HCT116 (cell line): ENCODE measurements around the gene BATF3. TPM values are rescaled to one million over a fixed set of nuclear protein-coding genes. Genes with fewer than 3 reads are reported as not detected.
A peak's percentile ranks its signal among the peaks of the same experiment; 100 is the strongest.

Experiments
- ATAC-seq: fragments of 200-7000 bp; cut with Tn5 transposase; 2 replicates; pipeline ENCODE4 v1.9.1; 2020; ENCODE audit warnings: mild to moderate bottlenecking, moderate library complexity
- BruUV-seq: library from RNA; stranded (reverse); fragments of 400-500 nt; replicated peaks from 2 replicates; lab custom pipeline; 2021; lab: Mats Ljungman, UMichigan
- CTCF ChIA-PET: fragments of 300-600 bp; sonication (Branson Sonifier 250); formaldehyde crosslinking; loops from one replicate; lab custom pipeline; 2021; ENCODE audit warnings: antibody characterized with exemption; lab: Charles Lee
- POLR2A ChIA-PET: fragments of 300-600, 350-600 bp; sonication (Branson Sonifier 250); formaldehyde crosslinking; loops from one replicate; lab custom pipeline; 2021; ENCODE audit warnings: antibody characterized with exemption; lab: Charles Lee
- RAD21 ChIA-PET, 2 experiments: fragments of 300-600 bp; sonication (Branson Sonifier 250); formaldehyde crosslinking; loops; one replicate each; lab custom pipeline; 2023; ENCODE audit warnings: low total read pairs in 2 of 2; ENCODE audit not compliant: uncharacterized antibody in 2 of 2, unreplicated experiment in 2 of 2, low non-redundant PET in 1 of 2; lab: Charles Lee
- DNase-seq: peaks from one replicate; pipeline ENCODE4 v3.0.0-alpha.2; 2010; ENCODE audit warnings: low read depth, low spot score
- H2AFZ ChIP-seq: fragments of 200-600 bp; shearing (Covaris generic), sonication (generic); 2 replicates; pipeline ENCODE4 v1.6.1; 2017; ENCODE audit warnings: low read depth, mixed run types, mixed read lengths, antibody characterized with exemption, low read length; ENCODE audit not compliant: poor library complexity, severe bottlenecking
- H3K27ac ChIP-seq: 2 replicates; pipeline ENCODE4 v1.5.1; 2012; ENCODE audit warnings: low read depth, low read length
- H3K27me3 ChIP-seq: fragments of 200-600 bp; sonication (generic); 2 replicates; pipeline ENCODE4 v1.6.1; 2016; ENCODE audit warnings: mixed run types, low read length, mixed read lengths; ENCODE audit not compliant: insufficient read depth
- H3K36me3 ChIP-seq, 2 experiments: fragments of 200-500 bp in 1 of 2; fragments of 200-600 bp in 1 of 2; sonication (Bioruptor generic) in 1 of 2; sonication (generic) in 1 of 2; 2 replicates each; pipeline versions ENCODE4 v1.5.1 to v1.6.1; 2014 to 2016; ENCODE audit warnings: low read length in 2 of 2, inconsistent platforms in 1 of 2, mixed read lengths in 1 of 2, mixed run types in 1 of 2; ENCODE audit not compliant: insufficient read depth in 2 of 2, control insufficient read depth in 1 of 2
- H3K4me1 ChIP-seq, 2 experiments: fragments of 200-600 bp in 1 of 2; sonication (generic) in 1 of 2; 2 replicates each; pipeline versions ENCODE4 v1.5.1 to v1.6.1; 2012 to 2017; ENCODE audit warnings: low read length in 2 of 2, inconsistent platforms in 1 of 2, mild to moderate bottlenecking in 1 of 2, mixed read lengths in 1 of 2, mixed run types in 1 of 2, moderate library complexity in 1 of 2; ENCODE audit not compliant: insufficient read depth in 2 of 2, control insufficient read depth in 1 of 2
- H3K4me2 ChIP-seq: fragments of 200-600 bp; sonication (generic); 2 replicates; pipeline ENCODE4 v1.6.1; 2017; ENCODE audit warnings: mixed run types, low read length, mixed read lengths
- H3K4me3 ChIP-seq, 2 experiments: fragments of 200-600 bp in 1 of 2; sonication (generic) in 1 of 2; replicated peaks in 1 of 2; 2 replicates each; pipeline ENCODE4 v1.5.1; 2011 to 2016; ENCODE audit warnings: low read length in 2 of 2, control low read depth in 1 of 2, low read depth in 1 of 2, mild to moderate bottlenecking in 1 of 2, mixed read lengths in 1 of 2, mixed run types in 1 of 2
- H3K79me2 ChIP-seq: fragments of 200-600 bp; sonication (generic); 2 replicates; pipeline ENCODE4 v1.6.1; 2017; ENCODE audit warnings: mild to moderate bottlenecking, mixed run types, low read length, moderate library complexity, mixed read lengths; ENCODE audit not compliant: insufficient read depth
- H3K9ac ChIP-seq: fragments of 200-600 bp; sonication (generic); 2 replicates; pipeline ENCODE4 v1.6.1; 2016; ENCODE audit warnings: low read length, mixed read lengths
- H3K9me2 ChIP-seq: fragments of 200-600 bp; sonication (generic), shearing (Covaris generic); 2 replicates; pipeline ENCODE4 v1.6.1; 2017; ENCODE audit warnings: mixed run types, mild to moderate bottlenecking, moderate library complexity; ENCODE audit not compliant: insufficient read depth
- H3K9me3 ChIP-seq, 2 experiments: fragments of 200-500 bp in 1 of 2; fragments of 200-600 bp in 1 of 2; sonication (Bioruptor generic) in 1 of 2; sonication (generic) in 1 of 2; 2 replicates each; pipeline ENCODE4 v1.6.1; 2014 to 2017; ENCODE audit warnings: low read length in 2 of 2, mixed read lengths in 2 of 2, inconsistent platforms in 1 of 2, low read depth in 1 of 2, mild to moderate bottlenecking in 1 of 2, mixed run types in 1 of 2, moderate library complexity in 1 of 2; ENCODE audit not compliant: control insufficient read depth in 1 of 2, insufficient read depth in 1 of 2
- H4K20me1 ChIP-seq: fragments of 200-600 bp; sonication (generic), shearing (Covaris generic); 2 replicates; pipeline ENCODE4 v1.6.1; 2017; ENCODE audit warnings: mixed run types, mild to moderate bottlenecking, moderate library complexity; ENCODE audit not compliant: insufficient read depth
- ATF3 ChIP-seq: IDR thresholded peaks from 2 replicates; pipeline ENCODE4 v1.6.1; 2012
- CBX3 ChIP-seq: IDR thresholded peaks from 2 replicates; pipeline ENCODE4 v1.6.1; 2012; ENCODE audit warnings: low read depth
- CEBPB ChIP-seq: IDR thresholded peaks from 2 replicates; pipeline ENCODE4 v1.6.1; 2012; ENCODE audit warnings: low read depth
- EGR1 ChIP-seq: IDR thresholded peaks from 2 replicates; pipeline ENCODE4 v1.6.1; 2012; ENCODE audit warnings: low read depth
- ELF1 ChIP-seq: IDR thresholded peaks from 2 replicates; pipeline ENCODE4 v1.6.1; 2012; ENCODE audit warnings: low read depth, borderline replicate concordance
- EZH2 ChIP-seq: fragments of 200-600 bp; sonication (generic); IDR thresholded peaks from 2 replicates; pipeline ENCODE4 v1.6.1; 2017; ENCODE audit warnings: antibody characterized with exemption, mixed run types
- EZH2phosphoT487 ChIP-seq: fragments of 200-600 bp; IDR thresholded peaks from 2 replicates; pipeline ENCODE4 v1.6.1; 2018; ENCODE audit warnings: antibody characterized with exemption, borderline replicate concordance
- JUND ChIP-seq: IDR thresholded peaks from 2 replicates; pipeline ENCODE4 v1.6.1; 2012
- SIN3A ChIP-seq: IDR thresholded peaks from 2 replicates; pipeline ENCODE4 v1.6.1; 2012; ENCODE audit warnings: low read depth
- SRF ChIP-seq: IDR thresholded peaks from 2 replicates; pipeline ENCODE4 v1.6.1; 2012; ENCODE audit warnings: low read depth
- TCF7L2 ChIP-seq: IDR thresholded peaks from 2 replicates; pipeline ENCODE4 v1.7.0; 2011; ENCODE audit warnings: borderline replicate concordance, inconsistent platforms; ENCODE audit not compliant: insufficient read depth, insufficient read length; ENCODE audit errors: extremely low read depth
- intact Hi-C: fragments of 100-400 bp; cut with micrococcal nuclease; formaldehyde crosslinking; loops from 2 replicates; pipeline ENCODE4 v1.10.0; 2022
- total RNA-seq: library from RNA; stranded (reverse); gene quantifications from one replicate; pipeline ENCODE4 v1.2.1, GENCODE V29; 2021; ENCODE audit not compliant: unreplicated experiment
- TF ChIP-seq, protein P1 (sequence below), 3 experiments: fragments of 200-600 bp in 1 of 3; sonication (generic) in 1 of 3; IDR thresholded peaks in 2 of 3; conservative IDR thresholded peaks in 1 of 3; 2 replicates each; pipeline ENCODE4 v1.5.1; 2012 to 2017; ENCODE audit warnings: low read depth in 2 of 3, low read length in 2 of 3, antibody characterized with exemption in 1 of 3, borderline replicate concordance in 1 of 3, control low read depth in 1 of 3, mild to moderate bottlenecking in 1 of 3, mixed read lengths in 1 of 3, mixed run types in 1 of 3, moderate library complexity in 1 of 3; ENCODE audit not compliant: insufficient read depth in 1 of 3

Gene BATF3
- total RNA-seq, 1 experiment from 2014 or later = 4.8 TPM

GRCh38 chr1:212698467-212699103 lies 1.1 kb downstream of the BATF3 start:
- BruUV-seq = no TSS peak
- RAD21 ChIA-PET = interaction anchor here in 1 of 2 experiments (1.1 kb wide), 1 partner anchor 222 kb away, joined by 5 read pairs; no protein-coding TSS in a partner anchor
- POLR2A ChIA-PET = interaction anchor here (1.3 kb wide), 1 partner anchor 90 kb away, joined by 5 read pairs; the partner anchor contains the start of gene ATF3
- H3K79me2 ChIP-seq = no peaks in the 10 kb centered on the region
- no peak overlapping the region for H3K27ac ChIP-seq
- peaks cover 16% of the 10 kb centered on the region; the same call in 1 of the 2 replicates for H3K27me3 ChIP-seq
- intact Hi-C loops = loop anchor here (1.0 kb wide), 1 partner anchor 297 kb away; no protein-coding TSS in a partner anchor
- no peaks in the 10 kb centered on the region for H4K20me1 ChIP-seq
- peaks cover 9 to 25% of the 10 kb centered on the region in 2 experiments for H3K4me1 ChIP-seq
- H3K4me3 ChIP-seq = peak overlapping the region; percentile 47 to 58
- H3K9ac ChIP-seq = peak overlapping the region; percentile 49
- H3K36me3 ChIP-seq = no peaks in the 10 kb centered on the region
- H3K9me2 ChIP-seq = no peaks in the 10 kb centered on the region
- DNase-seq (no peak), ATAC-seq (no peak)
- CTCF ChIA-PET = interaction anchor here (1.1 to 1.4 kb wide), 4 partner anchors 31 to 51 kb away, joined by 3 to 6 read pairs (median 4); no protein-coding TSS in a partner anchor
- H2AFZ ChIP-seq = peak overlapping the region; percentile 36
- H3K4me2 ChIP-seq = peak overlapping the region; percentile 87
- TF ChIP-seq TCF7L2 = no peak
- no peak for TF ChIP-seq EZH2
- TF ChIP-seq, protein P1, sequence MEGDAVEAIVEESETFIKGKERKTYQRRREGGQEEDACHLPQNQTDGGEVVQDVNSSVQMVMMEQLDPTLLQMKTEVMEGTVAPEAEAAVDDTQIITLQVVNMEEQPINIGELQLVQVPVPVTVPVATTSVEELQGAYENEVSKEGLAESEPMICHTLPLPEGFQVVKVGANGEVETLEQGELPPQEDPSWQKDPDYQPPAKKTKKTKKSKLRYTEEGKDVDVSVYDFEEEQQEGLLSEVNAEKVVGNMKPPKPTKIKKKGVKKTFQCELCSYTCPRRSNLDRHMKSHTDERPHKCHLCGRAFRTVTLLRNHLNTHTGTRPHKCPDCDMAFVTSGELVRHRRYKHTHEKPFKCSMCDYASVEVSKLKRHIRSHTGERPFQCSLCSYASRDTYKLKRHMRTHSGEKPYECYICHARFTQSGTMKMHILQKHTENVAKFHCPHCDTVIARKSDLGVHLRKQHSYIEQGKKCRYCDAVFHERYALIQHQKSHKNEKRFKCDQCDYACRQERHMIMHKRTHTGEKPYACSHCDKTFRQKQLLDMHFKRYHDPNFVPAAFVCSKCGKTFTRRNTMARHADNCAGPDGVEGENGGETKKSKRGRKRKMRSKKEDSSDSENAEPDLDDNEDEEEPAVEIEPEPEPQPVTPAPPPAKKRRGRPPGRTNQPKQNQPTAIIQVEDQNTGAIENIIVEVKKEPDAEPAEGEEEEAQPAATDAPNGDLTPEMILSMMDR (IDR thresholded peaks at IDR 0.05 in 2 of 3, conservative IDR thresholded peaks at IDR 0.05 in 1 of 3; ENCODE audit: borderline replicate concordance in 1 of 3, insufficient read depth in 1 of 3, low read depth in 2 of 3, low read length in 2 of 3) = no peak
- TF ChIP-seq EZH2phosphoT487 = no peak
- TF ChIP-seq SIN3A = no peak
- no peak for TF ChIP-seq SRF
- no peak for TF ChIP-seq CBX3
- no peak for TF ChIP-seq ELF1
- TF ChIP-seq EGR1 = no peak
- no peak for TF ChIP-seq JUND
- no peak for TF ChIP-seq ATF3
- no peak for TF ChIP-seq CEBPB
- H3K9me3 ChIP-seq = no peaks in the 10 kb centered on the region
